H1 (cell line): Measurements from ENCODE around the gene SMIM23. TPM values are rescaled to one million over a fixed set of nuclear protein-coding genes. Genes with fewer than 3 reads are reported as not detected.

Experiments used
- CHD7 ChIP-seq: fragments of 300-600 bp; sonication (generic); IDR thresholded peaks from 2 replicates; pipeline ENCODE4 v1.7.1; 2012; ENCODE audit warnings: low read length, moderate library complexity, mild to moderate bottlenecking, inconsistent platforms; ENCODE audit not compliant: insufficient replicate concordance
- E2F6 ChIP-seq: IDR thresholded peaks from 2 replicates; pipeline ENCODE4 v1.6.1; 2012; ENCODE audit warnings: inconsistent platforms
- EGR1 ChIP-seq: IDR thresholded peaks from 2 replicates; pipeline ENCODE4 v1.6.1; 2011; ENCODE audit warnings: low read depth, low read length, borderline replicate concordance
- HDAC2 ChIP-seq, 2 experiments: fragments of 300-600 bp in 1 of 2; sonication (generic) in 1 of 2; IDR thresholded peaks; 2 replicates each; pipeline ENCODE4 v1.6.1; 2011 to 2012; ENCODE audit warnings: low read depth in 2 of 2, low read length in 2 of 2, mild to moderate bottlenecking in 2 of 2, moderate library complexity in 2 of 2, borderline replicate concordance in 1 of 2, inconsistent platforms in 1 of 2
- JUND ChIP-seq: IDR thresholded peaks from 2 replicates; pipeline ENCODE4 v1.6.1; 2011; ENCODE audit warnings: mild to moderate bottlenecking, improper control_type of control experiment, low read length
- POU5F1 ChIP-seq: IDR thresholded peaks from 2 replicates; pipeline ENCODE4 v1.6.1; 2011; ENCODE audit warnings: low read depth, mild to moderate bottlenecking, low read length, moderate library complexity
- RNF2 ChIP-seq: fragments of 200-900, 300-1000 bp; sonication (generic); IDR thresholded peaks from 2 replicates; pipeline ENCODE4 v1.7.1; 2016; ENCODE audit warnings: borderline replicate concordance, low read depth, mild to moderate bottlenecking, antibody characterized with exemption, low read length; ENCODE audit not compliant: poor library complexity, severe bottlenecking; ENCODE audit errors: missing control alignments
- SRF ChIP-seq: IDR thresholded peaks from 2 replicates; pipeline ENCODE4 v1.6.1; 2011; ENCODE audit warnings: mild to moderate bottlenecking, low read depth, low read length, moderate library complexity
- polyA plus RNA-seq, 7 experiments: library from polyadenylated mRNA; depleted of rRNA in 3 of 7; stranded (reverse) in 5 of 7; unstranded in 2 of 7; fragments of >200 nt in 5 of 7; fragments of 200-250 nt in 2 of 7; gene quantifications; 1 replicate in 5 of 7; 2 replicates in 1 of 7; 4 replicates in 1 of 7; pipeline versions ENCODE4 v1.2.1 to v1.2.3, GENCODE V29; 2011 to 2013; ENCODE audit warnings: missing spikeins in 2 of 7, mixed read lengths in 2 of 7
- total RNA-seq: library from RNA; stranded (reverse); fragmentation: NEBNext Ultra II Directional; extraction: Animal tissue kit (Norgen Biotek cat#: 25700); gene quantifications from 2 replicates; pipeline ENCODE4 v1.2.1, GENCODE V29; 2021

The SMIM23 gene
- total and polyA plus RNA-seq, 2 of the 8 experiments (the other 6 are each of a cell fraction or from before 2014, with no cell fraction given): not detected

GRCh38 chr5:171749365-171749764, 36.3 kb upstream of the SMIM23 start (continued):
- TF ChIP-seq CHD7 (no peak), EGR1 (no peak), JUND (no peak), HDAC2 (IDR thresholded peaks at IDR 0.05; ENCODE audit: borderline replicate concordance in 1 of 2, low read depth in 2 of 2, low read length in 2 of 2) (no peak), RNF2 (no peak), POU5F1 (no peak), E2F6 (no peak), SRF (no peak)
